GM19240 (cell line): ENCODE results near the gene IL1RN.

ENCODE experiments used
- DNase-seq: peaks from one replicate; pipeline ENCODE4 v3.0.0; 2011; ENCODE audit warnings: low spot score; ENCODE audit not compliant: insufficient read length

IL1RN gene

DNA sequence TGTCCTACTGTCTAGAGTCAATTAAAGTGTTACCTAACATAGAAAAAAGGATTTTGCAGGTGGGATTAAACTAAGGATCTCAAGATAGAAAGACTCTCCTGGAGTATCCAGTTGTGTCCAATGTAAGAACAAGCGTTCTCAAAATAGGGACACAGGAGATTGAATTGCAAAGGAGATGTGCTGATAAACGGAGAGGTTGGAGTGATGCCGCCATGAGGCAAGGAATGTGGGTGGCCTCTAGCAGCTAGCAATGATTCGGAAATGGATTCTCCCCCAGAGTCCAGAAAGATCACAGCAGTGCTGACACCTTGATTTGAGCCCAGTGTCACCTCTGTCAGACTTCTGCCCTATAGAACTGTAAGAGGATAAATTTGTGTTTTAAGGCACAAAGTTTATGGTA, 24.1 kb upstream of the IL1RN start:
- DNase-seq: no peak

DNA sequence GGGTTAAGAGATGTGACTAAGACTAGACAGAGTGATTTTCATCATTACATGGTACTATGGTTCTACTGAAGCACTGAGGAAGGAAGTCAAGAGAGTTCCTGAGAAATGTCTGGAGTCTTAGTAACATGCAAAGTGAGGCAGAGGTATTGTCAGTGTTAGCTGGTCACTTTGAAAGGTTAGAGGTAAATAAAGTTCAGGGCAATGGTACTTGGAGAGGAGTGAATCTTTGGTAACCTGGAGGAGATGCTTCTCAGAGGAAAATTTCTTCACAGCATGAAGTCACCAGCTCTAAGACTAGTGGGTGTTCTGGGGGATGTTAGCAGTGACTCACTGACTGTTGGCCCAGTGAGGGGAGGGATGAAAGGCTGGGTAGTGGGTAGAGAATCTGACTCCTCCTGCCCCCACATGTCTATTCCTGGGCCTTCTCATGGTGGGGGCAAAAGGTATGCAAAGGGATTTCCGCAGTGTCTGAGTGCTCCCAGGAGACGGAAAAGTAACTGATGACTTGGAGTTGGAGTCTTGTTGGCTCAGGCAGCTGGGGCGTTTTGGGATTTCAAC, 23.3 kb upstream of the IL1RN start:
- no peak for DNase-seq

DNA sequence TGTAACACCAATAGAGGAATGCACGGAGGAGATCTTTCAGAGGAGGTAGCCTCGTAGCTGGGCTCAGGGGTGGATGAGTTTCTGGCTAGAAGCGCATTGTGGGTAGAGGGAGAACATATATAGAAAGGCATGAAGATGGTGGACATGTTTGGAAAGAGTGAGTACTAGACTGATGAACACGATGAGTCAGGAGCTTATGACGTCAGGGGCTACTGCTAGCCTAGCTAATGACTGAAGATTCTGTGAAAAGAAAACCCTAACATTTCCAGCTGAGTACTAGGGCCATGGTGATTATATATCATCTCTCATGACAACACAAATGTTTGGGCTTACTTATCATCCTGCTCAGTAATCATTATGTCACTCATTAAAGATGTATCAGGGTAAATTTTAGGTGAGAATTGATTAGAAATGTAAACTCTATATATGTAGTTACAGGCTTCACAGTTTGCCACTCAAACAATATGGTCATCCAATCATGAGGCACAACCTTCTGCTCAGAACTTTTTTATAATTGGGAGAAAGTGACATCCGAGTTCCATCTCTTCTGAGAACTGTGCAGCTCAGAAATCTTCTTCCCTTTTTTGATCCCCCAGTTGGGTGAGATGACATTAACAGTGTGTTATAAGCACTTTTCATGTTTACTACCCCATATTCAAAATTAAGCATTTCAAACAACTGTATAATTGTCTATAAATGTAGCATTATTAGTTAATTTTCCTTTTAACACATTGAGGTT, 22.2 kb upstream of the IL1RN start:
- no peak for DNase-seq

DNA sequence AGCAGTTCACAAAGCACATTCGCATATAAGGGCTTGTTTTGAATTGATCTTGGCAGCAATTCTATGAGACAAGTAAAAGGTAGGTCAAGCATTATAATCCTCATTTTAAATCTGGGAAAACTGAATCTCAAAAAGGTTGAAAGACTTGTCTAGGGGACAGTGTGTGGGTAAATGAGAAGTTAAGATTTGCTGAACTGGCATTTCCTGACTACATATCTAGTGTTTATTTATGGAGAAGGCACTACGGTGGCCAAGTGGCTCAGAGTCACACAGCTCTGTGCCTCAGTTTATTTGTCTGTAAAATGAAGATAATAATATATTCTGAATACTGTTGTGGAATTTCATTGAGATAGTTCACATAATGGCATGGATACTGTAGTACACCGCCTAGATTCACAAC, 16.3 kb upstream of the IL1RN start:
- no peak for DNase-seq

DNA sequence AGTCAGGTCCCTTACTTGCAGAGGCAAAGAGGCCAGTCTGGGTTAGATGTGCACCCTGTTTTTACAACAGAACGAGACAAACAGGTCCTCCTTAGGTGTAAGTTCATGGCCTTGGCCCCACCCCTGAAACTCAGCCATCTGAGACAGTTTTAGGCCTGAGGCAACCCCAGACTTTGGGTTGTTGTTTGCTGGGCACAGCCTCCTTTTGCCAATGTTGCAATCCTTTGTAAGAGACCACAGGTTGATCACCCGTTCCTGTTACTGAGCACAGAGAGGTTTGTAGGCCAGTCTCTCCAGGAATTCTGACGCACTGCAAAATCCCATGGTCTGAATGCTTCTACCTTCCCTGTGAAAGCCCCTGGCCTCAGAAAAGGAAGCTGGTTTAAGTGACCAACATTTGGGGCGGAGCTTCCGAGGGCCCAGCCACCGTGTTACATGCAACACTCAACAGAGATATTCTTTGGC, 15.5 kb upstream of the IL1RN start:
- DNase-seq: no peak

DNA sequence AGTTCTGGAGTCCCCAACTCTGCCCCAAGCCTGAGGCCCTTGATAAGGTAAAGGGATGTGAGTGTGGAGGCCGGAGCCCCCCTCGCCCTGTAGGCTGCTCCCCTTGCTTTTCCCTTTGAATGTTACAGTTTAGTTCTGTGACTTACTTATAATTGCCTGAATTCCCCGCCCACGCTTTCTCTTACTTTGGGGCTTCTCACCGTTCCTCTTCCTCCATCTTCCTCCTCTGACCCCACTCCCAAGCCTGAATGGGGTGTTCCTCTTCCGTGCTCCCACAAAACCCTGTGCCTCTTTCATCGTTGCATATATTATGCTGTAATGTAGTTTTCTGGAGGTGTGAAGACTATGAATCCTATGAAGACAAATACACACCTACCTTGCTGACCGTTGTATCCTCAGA, 15.0 kb upstream of the IL1RN start:
- no peak for DNase-seq

DNA sequence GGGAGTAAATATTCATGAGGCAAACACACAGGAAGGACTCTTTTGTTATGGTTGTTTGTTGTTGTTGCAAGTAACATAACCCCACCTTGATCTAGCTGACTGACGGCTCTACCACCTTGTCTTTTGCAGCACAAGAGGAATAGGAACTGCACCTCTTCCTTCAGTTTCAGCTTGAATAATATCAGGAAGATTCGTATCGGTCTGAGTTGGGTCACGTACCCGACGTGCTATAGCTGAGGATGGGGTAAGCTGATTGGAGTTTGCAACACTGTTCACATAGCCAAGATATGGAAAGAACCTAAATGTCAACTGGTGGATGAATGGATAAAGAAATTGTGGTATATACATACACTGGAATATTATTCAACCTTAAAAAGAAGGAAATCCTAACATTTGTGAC, 14.5 kb upstream of the IL1RN start:
- no peak for DNase-seq

DNA sequence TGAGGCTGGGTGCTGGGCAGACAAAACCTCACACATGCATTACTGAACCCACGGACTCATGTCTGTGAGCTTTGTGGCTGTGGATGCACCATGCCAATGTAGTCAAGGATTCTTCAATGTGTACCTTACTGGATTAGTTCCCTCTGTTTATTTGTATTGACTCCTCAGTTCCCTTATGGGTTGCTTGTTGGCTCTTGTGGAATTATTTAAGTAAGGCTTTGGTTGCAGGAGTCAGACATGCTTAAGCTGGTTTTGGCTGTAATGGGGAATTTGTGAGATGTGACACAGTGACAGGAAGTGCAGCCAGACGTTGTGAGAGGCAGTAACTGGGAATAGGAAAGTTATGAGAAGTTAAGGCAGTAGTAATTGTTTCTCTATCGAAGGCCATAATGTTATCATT, 13.6 kb upstream of the IL1RN start:
- no peak for DNase-seq

DNA sequence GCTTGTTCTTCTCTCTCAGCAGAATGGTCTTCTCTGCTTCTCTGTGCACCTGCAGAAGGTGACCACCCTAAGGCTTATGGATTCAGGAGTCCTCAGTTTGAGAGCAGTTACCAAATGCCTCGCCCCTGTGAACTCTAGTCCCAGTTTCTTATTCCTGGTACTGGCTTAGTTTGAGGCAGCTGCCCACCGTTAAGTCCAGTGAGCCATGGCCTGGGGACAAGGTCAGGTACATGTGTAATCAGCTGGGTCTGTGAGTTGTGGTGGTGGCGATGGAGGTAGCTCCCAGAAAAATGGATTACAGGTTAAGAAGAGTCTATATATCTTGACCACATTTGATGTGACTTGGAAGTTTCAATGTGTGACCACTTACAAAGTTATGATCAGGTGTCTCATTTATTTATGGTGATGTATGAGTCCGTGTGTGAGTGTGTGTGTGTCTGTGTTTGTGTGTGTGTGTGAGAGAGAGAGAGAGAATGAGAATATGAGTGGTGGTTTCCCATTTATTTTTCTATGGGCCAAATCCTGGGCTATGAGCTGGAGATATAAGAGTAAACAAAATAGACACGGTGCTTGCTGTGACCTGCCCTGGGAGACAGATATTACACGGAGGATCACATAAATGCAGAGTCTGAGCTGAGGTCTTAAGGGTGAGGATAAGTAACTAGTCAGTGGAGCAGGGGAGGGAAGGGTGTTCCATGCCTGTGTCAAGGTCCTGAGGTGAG, 13.0 kb upstream of the IL1RN start:
- no peak for DNase-seq

DNA sequence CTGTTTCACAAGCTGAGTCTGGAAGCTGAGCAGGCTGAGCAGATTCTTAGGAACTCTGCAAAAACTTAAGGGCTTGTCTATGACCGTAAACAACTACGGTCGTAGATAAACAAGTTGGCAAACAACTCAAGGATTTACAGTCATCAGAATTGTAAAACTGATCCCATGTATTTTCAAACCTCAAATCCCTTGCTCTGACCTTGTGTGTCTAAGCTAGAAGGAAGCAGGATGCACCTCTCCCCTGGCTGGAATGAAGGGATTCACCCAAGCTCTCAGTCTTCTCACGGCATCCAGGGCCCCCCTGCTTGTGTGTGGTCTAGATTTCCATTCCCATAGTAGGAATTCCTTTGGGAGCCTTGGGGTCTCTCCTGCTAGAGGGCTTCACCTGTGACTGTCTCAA, 12.4 kb upstream of the IL1RN start:
- DNase-seq: no peak

DNA sequence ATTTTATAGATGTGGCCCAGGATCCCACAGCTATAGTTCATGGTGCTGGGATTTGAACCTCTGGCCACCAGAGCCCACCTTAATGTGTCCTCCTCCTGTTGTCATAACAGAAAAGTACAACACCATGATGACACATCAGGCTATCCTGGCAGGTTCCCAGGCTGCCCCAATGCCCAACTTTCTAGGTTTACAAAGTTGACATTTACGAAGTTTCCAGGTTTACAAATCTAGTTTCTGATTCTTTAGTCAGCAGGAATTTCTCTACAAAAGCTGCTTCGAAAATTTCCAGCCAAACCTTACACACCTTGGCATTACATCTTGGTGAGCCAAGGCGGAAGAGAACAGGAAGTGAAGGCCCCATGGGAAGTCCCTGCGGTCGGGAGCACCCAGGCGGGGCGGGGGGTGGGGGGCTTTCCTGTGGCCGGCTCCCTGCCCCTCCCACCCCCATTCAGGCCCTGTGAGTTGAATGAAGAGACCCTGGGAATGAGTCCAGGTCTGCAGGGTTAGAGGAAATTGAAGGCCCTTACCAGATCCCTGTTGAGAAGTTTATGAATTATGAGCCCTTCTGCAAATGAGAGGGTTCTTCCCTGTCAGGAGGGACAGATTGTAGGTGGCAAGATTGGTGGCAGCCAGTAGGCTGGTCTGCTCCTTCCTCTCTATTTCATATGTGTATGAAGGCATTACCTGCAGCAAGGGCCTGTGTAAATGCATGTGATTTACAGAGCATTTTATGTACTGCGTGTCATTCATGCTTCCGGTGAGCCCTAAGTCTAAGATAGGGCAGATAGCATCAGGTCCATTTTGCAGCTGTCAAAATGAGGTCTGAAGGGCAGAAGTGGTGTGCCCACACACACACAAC, 11.1 kb upstream of the IL1RN start:
- no peak for DNase-seq

DNA sequence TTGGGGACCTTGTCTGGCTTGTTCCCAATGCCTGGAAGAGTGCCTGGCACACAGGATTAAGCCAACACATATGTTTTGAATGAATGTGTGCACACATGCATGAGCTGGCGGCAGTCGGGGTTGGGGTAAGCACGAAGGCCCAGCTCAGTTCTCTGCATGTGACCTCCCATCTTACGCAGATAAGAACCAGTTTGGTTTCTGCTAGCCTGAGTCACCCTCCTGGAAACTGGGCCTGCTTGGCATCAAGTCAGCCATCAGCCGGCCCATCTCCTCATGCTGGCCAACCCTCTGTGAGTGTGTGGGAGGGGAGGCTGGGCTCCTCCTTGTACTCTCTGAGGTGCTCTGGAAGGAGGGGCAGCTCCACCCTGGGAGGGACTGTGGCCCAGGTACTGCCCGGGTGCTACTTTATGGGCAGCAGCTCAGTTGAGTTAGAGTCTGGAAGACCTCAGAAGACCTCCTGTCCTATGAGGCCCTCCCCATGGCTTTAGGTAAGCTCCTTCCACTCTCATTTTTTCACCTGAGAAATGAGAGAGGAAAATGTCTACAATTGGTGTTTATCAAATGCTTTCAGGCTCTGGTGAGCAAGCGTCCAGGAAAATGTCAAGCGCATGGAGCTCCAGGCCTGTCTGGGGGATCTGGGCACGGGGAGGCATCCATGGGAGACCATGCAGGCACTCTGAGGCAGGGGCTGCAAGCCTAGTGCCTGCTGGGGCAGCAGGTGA, 9.7 kb upstream of the IL1RN start:
- no peak for DNase-seq

DNA sequence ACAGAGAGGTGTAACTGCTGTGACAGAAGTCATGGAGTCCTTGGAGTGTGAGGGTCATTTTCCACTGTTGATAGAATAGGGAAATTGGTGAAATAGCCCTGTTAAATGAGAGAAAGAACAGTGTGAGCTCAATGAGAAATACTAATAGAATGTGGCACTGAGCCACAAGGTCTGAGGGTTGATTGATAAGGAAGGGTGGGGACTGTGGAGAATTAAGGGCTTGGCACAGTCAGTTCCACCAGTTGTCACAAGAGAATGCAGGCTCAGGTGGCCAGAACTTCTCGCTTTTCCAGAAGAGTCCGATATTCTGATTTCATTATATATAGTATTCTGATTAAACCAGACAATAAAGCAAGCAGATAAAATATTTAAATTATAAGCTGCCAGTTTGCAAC, 9.1 kb upstream of the IL1RN start:
- no peak for DNase-seq

DNA sequence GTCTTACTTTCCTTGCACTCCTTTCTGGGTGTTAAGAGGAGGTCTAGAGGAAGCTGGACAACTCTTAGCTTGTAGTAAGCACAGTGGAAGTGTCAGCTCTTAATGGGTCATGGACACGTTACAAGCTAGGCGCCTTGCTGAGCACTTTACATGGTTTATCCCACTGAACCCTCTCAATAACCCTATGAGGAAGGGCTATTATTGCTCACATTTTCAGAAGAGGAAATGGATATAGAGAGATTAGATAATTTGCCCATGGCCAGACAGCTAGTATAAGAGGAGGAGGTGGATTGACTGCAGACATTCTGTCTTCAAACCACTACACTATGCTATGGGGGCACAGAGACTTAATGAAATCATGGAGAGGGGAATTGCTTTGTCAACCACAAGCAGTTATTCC, 8.3 kb upstream of the IL1RN start:
- DNase-seq: no peak

DNA sequence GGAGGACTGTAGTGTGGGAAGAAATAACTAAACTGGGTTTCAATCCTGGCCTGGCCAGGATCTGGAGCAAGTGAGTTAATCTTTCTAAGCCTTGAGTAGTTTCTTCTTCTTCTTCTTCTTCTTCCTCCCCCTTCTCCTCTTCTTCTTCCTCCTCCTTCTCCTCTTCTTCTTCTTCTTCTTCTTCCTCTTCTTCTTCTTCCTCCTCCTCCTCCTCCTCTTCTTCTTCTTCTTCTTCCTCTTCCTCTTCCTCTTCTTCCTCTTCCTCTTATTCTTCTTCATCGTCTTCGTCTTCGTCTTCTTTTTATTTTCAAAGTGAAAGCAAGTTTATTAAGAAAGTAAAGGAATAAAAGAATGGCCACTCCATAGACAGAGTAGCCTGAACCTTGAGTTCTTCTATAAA, 6.5 kb upstream of the IL1RN start:
- DNase-seq: no peak

DNA sequence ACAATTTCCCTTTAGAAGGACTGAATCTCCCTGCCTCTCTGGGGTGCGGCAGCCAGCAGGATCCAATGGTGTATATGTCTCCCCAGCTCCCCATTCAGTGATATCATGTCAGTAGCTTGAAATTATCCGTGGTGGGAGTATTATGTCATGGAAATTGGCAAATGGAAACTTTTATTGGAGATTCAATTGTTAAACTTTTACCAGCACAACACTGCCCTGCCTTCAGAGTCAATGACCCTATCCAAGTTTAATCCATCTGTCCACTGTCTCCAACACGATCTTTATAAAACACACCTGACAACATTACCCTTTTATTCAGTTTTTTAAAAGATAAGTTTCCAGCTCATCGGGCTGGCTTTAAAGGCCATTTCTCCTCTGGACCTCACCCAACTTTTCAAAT, 5.0 kb upstream of the IL1RN start:
- no peak for DNase-seq

DNA sequence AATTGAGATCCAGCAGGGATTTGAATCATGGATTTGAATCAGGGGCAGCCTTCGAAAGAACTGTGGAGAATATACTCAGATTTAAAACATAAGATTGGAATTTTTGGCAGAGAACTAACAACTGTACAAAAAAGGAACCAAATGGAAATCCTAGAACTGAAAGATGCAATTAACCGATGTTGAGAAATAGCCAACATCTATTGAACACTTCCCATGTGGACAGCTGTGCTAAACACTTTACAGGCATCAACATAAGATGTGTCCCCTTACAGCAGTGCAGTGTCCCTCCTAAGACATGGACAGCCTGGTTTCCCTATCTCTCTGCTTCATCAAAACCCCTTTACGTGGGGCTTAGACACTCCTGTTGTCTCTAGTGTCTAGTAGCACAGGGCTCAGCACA, 3.7 kb upstream of the IL1RN start:
- DNase-seq: no peak

DNA sequence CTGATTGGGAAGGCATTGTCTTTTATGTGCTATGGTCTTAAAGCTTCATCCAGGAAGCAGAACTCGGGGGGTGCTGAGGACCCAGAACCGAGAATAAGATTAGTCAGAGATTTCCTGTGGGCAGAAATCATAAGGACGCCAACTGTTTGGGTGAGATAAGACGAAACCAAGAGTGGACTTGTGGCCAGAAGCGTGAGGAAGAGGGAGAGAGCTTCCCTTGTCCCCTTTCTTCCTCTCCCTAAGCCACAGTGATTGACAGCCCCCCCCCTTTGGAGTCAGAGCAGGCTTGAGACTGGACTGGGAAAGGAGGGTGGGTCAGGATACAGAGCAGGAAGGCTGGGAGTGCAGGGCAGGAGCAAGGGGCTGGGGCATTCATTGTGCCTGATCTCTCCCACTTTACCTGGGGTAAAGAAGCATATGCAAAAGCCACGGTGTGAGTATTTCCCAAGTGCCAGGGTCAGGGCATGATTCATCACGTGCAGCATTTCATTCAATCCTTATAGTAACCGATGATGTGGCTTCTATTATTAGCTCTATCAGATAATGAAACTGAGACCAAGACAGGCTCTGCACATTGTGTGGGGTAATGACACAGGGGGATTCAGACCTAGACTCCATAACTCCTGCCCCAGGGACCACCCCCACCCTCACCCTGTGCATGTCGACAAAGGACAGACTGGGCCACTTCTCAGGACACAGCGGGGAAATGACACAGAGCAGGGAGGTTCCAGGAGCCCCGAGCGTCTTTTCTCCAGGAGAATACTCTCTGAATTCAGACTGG, 3.0 kb upstream of the IL1RN start:
- DNase-seq: peak; percentile 32

DNA sequence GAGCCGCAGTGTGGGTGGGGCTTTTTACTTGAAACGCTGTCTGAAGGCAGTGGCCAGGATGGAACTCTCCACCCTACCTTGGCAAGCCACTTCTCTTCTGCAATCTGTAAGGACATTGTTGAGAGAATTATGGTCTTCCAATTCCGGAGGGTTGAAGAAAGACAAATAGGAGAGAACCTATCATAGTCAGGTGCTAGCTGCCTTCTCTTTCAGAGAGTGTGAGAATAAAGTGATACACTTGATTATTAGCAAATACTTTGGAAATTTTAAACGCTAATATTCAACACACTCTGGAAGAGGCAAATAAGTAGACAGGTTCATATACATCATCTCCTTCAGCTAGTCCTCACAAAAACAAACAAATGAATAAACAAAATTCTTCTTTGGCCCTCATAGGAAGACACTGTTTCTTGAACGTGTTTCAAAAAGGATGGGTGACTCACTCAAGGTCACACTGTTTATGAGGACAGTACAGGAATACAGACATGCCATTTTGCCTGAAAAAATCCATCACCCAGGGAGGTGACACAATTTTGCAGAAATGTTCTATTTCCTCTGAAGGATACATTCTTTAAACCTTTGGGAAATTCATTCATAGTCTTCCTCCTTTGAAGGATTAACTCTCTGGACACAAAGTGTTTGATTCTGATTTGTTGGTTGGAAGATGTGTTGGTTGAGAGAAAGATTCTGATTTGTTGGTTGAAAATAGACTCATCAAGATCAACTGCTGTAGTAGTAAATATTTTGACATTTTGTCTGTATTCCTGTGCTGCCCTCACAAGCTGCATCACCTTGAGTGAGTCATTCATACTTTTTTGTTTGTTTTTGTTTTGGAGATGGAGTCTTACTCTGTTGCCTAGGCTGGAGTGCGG, 2.2 kb upstream of the IL1RN start:
- DNase-seq: no peak
